ENCODE results near the gene TOPORS.

DNA sequence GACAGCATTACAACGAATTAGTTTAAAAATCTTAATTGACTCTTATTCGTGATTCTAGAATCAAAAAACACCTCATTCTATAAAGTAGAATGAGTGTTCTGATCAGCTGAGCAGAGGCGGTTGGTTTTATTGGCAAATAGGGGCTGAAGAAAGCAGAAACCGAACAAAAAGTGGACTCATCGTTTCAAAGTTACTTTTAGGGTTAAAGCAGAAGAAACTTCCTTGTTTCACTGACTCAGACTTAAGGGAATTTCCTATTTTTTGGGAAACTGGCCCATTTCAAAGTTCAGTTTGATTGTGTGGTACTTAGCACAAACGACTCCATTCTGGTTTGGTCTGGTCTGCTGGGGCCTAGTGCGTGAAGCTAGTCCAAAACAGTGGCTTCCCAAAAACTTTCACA, 21.4 kb upstream of the TOPORS start:
- TF ChIP-seq, protein P1, sequence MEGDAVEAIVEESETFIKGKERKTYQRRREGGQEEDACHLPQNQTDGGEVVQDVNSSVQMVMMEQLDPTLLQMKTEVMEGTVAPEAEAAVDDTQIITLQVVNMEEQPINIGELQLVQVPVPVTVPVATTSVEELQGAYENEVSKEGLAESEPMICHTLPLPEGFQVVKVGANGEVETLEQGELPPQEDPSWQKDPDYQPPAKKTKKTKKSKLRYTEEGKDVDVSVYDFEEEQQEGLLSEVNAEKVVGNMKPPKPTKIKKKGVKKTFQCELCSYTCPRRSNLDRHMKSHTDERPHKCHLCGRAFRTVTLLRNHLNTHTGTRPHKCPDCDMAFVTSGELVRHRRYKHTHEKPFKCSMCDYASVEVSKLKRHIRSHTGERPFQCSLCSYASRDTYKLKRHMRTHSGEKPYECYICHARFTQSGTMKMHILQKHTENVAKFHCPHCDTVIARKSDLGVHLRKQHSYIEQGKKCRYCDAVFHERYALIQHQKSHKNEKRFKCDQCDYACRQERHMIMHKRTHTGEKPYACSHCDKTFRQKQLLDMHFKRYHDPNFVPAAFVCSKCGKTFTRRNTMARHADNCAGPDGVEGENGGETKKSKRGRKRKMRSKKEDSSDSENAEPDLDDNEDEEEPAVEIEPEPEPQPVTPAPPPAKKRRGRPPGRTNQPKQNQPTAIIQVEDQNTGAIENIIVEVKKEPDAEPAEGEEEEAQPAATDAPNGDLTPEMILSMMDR (IDR thresholded peaks at IDR 0.05; ENCODE audit: low read depth, low read length, poor library complexity, severe bottlenecking), result no peak
- no peak for TF ChIP-seq EZH2phosphoT487 (IDR thresholded peaks at IDR 0.05; ENCODE audit: borderline replicate concordance, low read length)
